SK-N-SH treated with all-trans-retinoic acid at 6 μM for 48 hours (cell line): Measurements from ENCODE around the gene PRSS1.

Experiments
- ATAC-seq: fragments of 200-7000 bp; cut with Tn5 transposase; 3 replicates; pipeline ENCODE4 v1.9.1; 2020; ENCODE audit warnings: mild to moderate bottlenecking, moderate library complexity
- ARNTL ChIP-seq: fragments of 450-650 bp; formaldehyde crosslinking; IDR thresholded peaks from 2 replicates; pipeline ENCODE4 v1.5.0; 2020; ENCODE audit warnings: low read depth, mild to moderate bottlenecking, moderate library complexity, borderline replicate concordance
- BACH2 ChIP-seq: fragments of 250-450 bp; sonication (Bioruptor Pico); IDR thresholded peaks from 2 replicates; pipeline ENCODE4 v1.9.0; 2021; ENCODE audit warnings: mild to moderate bottlenecking, borderline replicate concordance
- CREB5 ChIP-seq: fragments of 250-450 bp; sonication (Bioruptor Pico); IDR thresholded peaks from 2 replicates; pipeline ENCODE4 v1.5.1; 2020; ENCODE audit warnings: low read depth, mild to moderate bottlenecking, moderate library complexity
- CSDC2 ChIP-seq: fragments of 250-450 bp; sonication (Bioruptor Pico); IDR thresholded peaks from 2 replicates; pipeline ENCODE4 v1.5.0; 2020; ENCODE audit warnings: mild to moderate bottlenecking, moderate library complexity
- CSRNP3 ChIP-seq: fragments of 250-450 bp; sonication (Bioruptor Pico); IDR thresholded peaks from 2 replicates; pipeline ENCODE4 v1.5.1; 2021; ENCODE audit warnings: mild to moderate bottlenecking, moderate library complexity
- ESRRG ChIP-seq: fragments of 250-450 bp; sonication (Bioruptor Pico); IDR thresholded peaks from 2 replicates; pipeline ENCODE4 v1.6.1; 2021; ENCODE audit warnings: mild to moderate bottlenecking
- GLIS3 ChIP-seq: fragments of 250-450 bp; sonication (Bioruptor Pico); IDR thresholded peaks from 2 replicates; pipeline ENCODE4 v1.5.0; 2020; ENCODE audit warnings: mild to moderate bottlenecking, moderate library complexity
- ISL1 ChIP-seq: fragments of 250-450 bp; sonication (Bioruptor Pico); IDR thresholded peaks from 2 replicates; pipeline ENCODE4 v2.1.2; 2022; ENCODE audit warnings: mild to moderate bottlenecking, moderate library complexity
- OSR1 ChIP-seq: fragments of 250-450 bp; sonication (Bioruptor Pico); IDR thresholded peaks from 2 replicates; pipeline ENCODE4 v1.8.0; 2022; ENCODE audit warnings: moderate library complexity, mild to moderate bottlenecking, inconsistent platforms
- PATZ1 ChIP-seq: fragments of 250-450 bp; sonication (Bioruptor Pico); IDR thresholded peaks from 2 replicates; pipeline ENCODE4 v1.8.0; 2020; ENCODE audit warnings: mild to moderate bottlenecking, moderate library complexity, borderline replicate concordance
- POU6F1 ChIP-seq: fragments of 250-450 bp; sonication (Bioruptor Pico); IDR thresholded peaks from 2 replicates; pipeline ENCODE4 v1.8.0; 2021; ENCODE audit warnings: low read depth, mild to moderate bottlenecking, moderate library complexity, borderline replicate concordance
- PPARA ChIP-seq: fragments of 250-450 bp; sonication (Bioruptor Pico); IDR thresholded peaks from 2 replicates; pipeline ENCODE4 v1.5.0; 2020; ENCODE audit warnings: mild to moderate bottlenecking, borderline replicate concordance
- RARB ChIP-seq: fragments of 250-450 bp; sonication (Bioruptor Pico); IDR thresholded peaks from 2 replicates; pipeline ENCODE4 v1.8.0; 2021; ENCODE audit warnings: mild to moderate bottlenecking, moderate library complexity
- SNAI2 ChIP-seq: fragments of 250-450 bp; sonication (Bioruptor Pico); IDR thresholded peaks from 2 replicates; pipeline ENCODE4 v1.5.0; 2020; ENCODE audit warnings: mild to moderate bottlenecking, moderate library complexity
- TSHZ2 ChIP-seq: fragments of 250-450 bp; sonication (Bioruptor Pico); IDR thresholded peaks from 2 replicates; pipeline ENCODE4 v1.5.0; 2020; ENCODE audit warnings: mild to moderate bottlenecking, moderate library complexity
- ZC3H10 ChIP-seq: fragments of 250-450 bp; sonication (Bioruptor Pico); IDR thresholded peaks from 2 replicates; pipeline ENCODE4 v1.5.1; 2021; ENCODE audit warnings: mild to moderate bottlenecking, moderate library complexity
- ZFP3 ChIP-seq: fragments of 250-450 bp; sonication (Bioruptor Pico); IDR thresholded peaks from 2 replicates; pipeline ENCODE4 v1.5.0; 2020; ENCODE audit warnings: mild to moderate bottlenecking, moderate library complexity
- ZFP30 ChIP-seq: fragments of 450-650 bp; formaldehyde crosslinking; IDR thresholded peaks from 2 replicates; pipeline ENCODE4 v1.5.0; 2022; ENCODE audit warnings: mild to moderate bottlenecking, moderate library complexity
- ZNF565 ChIP-seq: fragments of 450-650 bp; formaldehyde crosslinking; conservative IDR thresholded peaks from 2 replicates; pipeline ENCODE4 v1.5.0; 2020; ENCODE audit warnings: low read depth, mild to moderate bottlenecking, moderate library complexity
- ZNF70 ChIP-seq: fragments of 450-650 bp; formaldehyde crosslinking; IDR thresholded peaks from 2 replicates; pipeline ENCODE4 v1.5.0; 2020; ENCODE audit warnings: mild to moderate bottlenecking, moderate library complexity
- ZNF8 ChIP-seq: fragments of 450-650 bp; formaldehyde crosslinking; IDR thresholded peaks from 2 replicates; pipeline ENCODE4 v1.5.0; 2020; ENCODE audit warnings: mild to moderate bottlenecking, moderate library complexity

The PRSS1 gene

GRCh38 chr7:142777318-142777717 is 28.0 kb downstream of the PRSS1 start:
- TF ChIP-seq PPARA: no peak
- 0 out of 2 replicates have a peak, but pooled peaks have one; percentile 25 for TF ChIP-seq ZNF8 (CRISPR knock-in tag)
- TF ChIP-seq, all 23 proteins: peak for 1
- ATAC-seq: no peak

GRCh38 chr7:142782922-142783900 is 33.9 kb downstream of the PRSS1 start:
- no peak for TF ChIP-seq ZFP3 (CRISPR knock-in tag)
- no peak for TF ChIP-seq CSDC2 (CRISPR knock-in tag)
- TF ChIP-seq ZNF8 (CRISPR knock-in tag): peak; percentile 93
- TF ChIP-seq ZNF565 (CRISPR knock-in tag): no peak
- ATAC-seq: peak; percentile 97

- ATAC-seq: peak; percentile 30; the same call in 1 of the 3 replicates
- no peak for TF ChIP-seq TSHZ2
- no peak for TF ChIP-seq ZFP3 (CRISPR knock-in tag)
- TF ChIP-seq CSRNP3 (CRISPR knock-in tag): no peak
- TF ChIP-seq GLIS3 (CRISPR knock-in tag): no peak
- TF ChIP-seq POU6F1 (CRISPR knock-in tag): no peak
- TF ChIP-seq SNAI2: no peak
- no peak for TF ChIP-seq CREB5
- TF ChIP-seq ZNF70 (CRISPR knock-in tag): no peak
- no peak for TF ChIP-seq RARB (CRISPR knock-in tag)
- TF ChIP-seq ESRRG (CRISPR knock-in tag): no peak
- no peak for TF ChIP-seq ZNF565 (CRISPR knock-in tag)
- TF ChIP-seq OSR1 (CRISPR knock-in tag): no peak
- TF ChIP-seq ARNTL (CRISPR knock-in tag): no peak
- TF ChIP-seq PPARA: no peak
- TF ChIP-seq ZC3H10 (CRISPR knock-in tag): no peak
- TF ChIP-seq PATZ1 (CRISPR knock-in tag): no peak
- TF ChIP-seq, all 23 proteins: peak for 0
Measured at GRCh38 chr7:142784096-142784495, 34.8 kb downstream of the PRSS1 start.

GRCh38 chr7:142784716-142785115 is 35.4 kb downstream of the PRSS1 start:
- TF ChIP-seq ZNF565 (CRISPR knock-in tag) (no peak), ESRRG (CRISPR knock-in tag) (no peak), GLIS3 (CRISPR knock-in tag) (no peak), ZC3H10 (CRISPR knock-in tag) (no peak), BACH2 (CRISPR knock-in tag) (no peak), ISL1 (CRISPR knock-in tag) (no peak), ARNTL (CRISPR knock-in tag) (no peak), OSR1 (CRISPR knock-in tag) (no peak), PATZ1 (CRISPR knock-in tag) (no peak), ZNF70 (CRISPR knock-in tag) (no peak), ZFP30 (CRISPR knock-in tag) (no peak)
- ATAC-seq: no peak
